IMR-90 (cell line): Measurements from ENCODE around the gene PCDHA11. TPM values are rescaled to one million over a fixed set of nuclear protein-coding genes. Genes with fewer than 3 reads are reported as not detected.

Experiments
- ATAC-seq: fragments of 200-7000 bp; cut with Tn5 transposase; 2 replicates; pipeline ENCODE4 v1.9.1; 2020; ENCODE audit warnings: low read depth, mild to moderate bottlenecking, moderate library complexity
- BruUV-seq: library from RNA; stranded (reverse); fragments of 400-500 nt; replicated peaks from 2 replicates; lab custom pipeline; 2021; lab: Mats Ljungman, UMichigan
- CTCF ChIA-PET: fragments of 300-600 bp; formaldehyde crosslinking; extraction: SDS; loops from one replicate; lab custom pipeline; 2021; ENCODE audit warnings: antibody characterized with exemption; lab: Yijun Ruan, JAX
- POLR2A ChIA-PET: fragments of 300-600 bp; sonication (Branson Sonifier 250); formaldehyde crosslinking; loops from one replicate; lab custom pipeline; 2022; ENCODE audit warnings: antibody characterized with exemption; ENCODE audit not compliant: unreplicated experiment; lab: Charles Lee
- DNase-seq: peaks from one replicate; pipeline ENCODE4 v3.0.0; 2013
- H2AFZ ChIP-seq: replicated peaks from 2 replicates; pipeline ENCODE3; 2013; ENCODE audit warnings: low read length, mild to moderate bottlenecking; ENCODE audit not compliant: poor library complexity
- H2AK5ac ChIP-seq: 2 replicates; pipeline ENCODE4 v1.6.1; 2013; ENCODE audit warnings: low read depth, low read length, inconsistent platforms
- H2AK9ac ChIP-seq: replicated peaks from 2 replicates; pipeline ENCODE3; 2013; ENCODE audit warnings: mild to moderate bottlenecking, low read depth, low read length, moderate library complexity; ENCODE audit not compliant: poor library complexity
- H2BK120ac ChIP-seq: 2 replicates; pipeline ENCODE4 v1.6.1; 2013; ENCODE audit warnings: low read depth, low read length, inconsistent platforms
- H2BK15ac ChIP-seq: 3 replicates; pipeline ENCODE4 v1.6.1; 2013; ENCODE audit warnings: low read depth, low read length, inconsistent platforms
- H2BK20ac ChIP-seq: 2 replicates; pipeline ENCODE4 v1.6.1; 2013; ENCODE audit warnings: low read depth, mild to moderate bottlenecking, inconsistent platforms, low read length, moderate library complexity
- H2BK5ac ChIP-seq: 2 replicates; pipeline ENCODE4 v1.6.1; 2013; ENCODE audit warnings: mild to moderate bottlenecking, low read depth, low read length, inconsistent platforms; ENCODE audit not compliant: poor library complexity, severe bottlenecking
- H3K14ac ChIP-seq: replicated peaks from 2 replicates; pipeline ENCODE4 v1.6.1; 2013; ENCODE audit warnings: low read depth, low read length, inconsistent platforms
- H3K18ac ChIP-seq: 2 replicates; pipeline ENCODE4 v1.6.1; 2013; ENCODE audit warnings: low read depth, low read length, control low read depth
- H3K23ac ChIP-seq: 2 replicates; pipeline ENCODE4 v1.6.1; 2013; ENCODE audit warnings: low read depth, low read length, inconsistent platforms
- H3K27ac ChIP-seq: 2 replicates; pipeline ENCODE4 v1.5.1; 2013; ENCODE audit warnings: mild to moderate bottlenecking, control low read depth, low read length; ENCODE audit not compliant: insufficient read depth
- H3K27me3 ChIP-seq: 2 replicates; pipeline ENCODE4 v1.6.1; 2013; ENCODE audit warnings: low read length; ENCODE audit not compliant: control insufficient read depth, insufficient read depth
- H3K36me3 ChIP-seq: 2 replicates; pipeline ENCODE4 v1.6.1; 2013; ENCODE audit warnings: low read length, mixed read lengths; ENCODE audit not compliant: control insufficient read depth, insufficient read depth
- H3K4ac ChIP-seq: 2 replicates; pipeline ENCODE4 v1.6.1; 2013; ENCODE audit warnings: low read depth, low read length, inconsistent platforms
- H3K4me1 ChIP-seq: 2 replicates; pipeline ENCODE4 v1.6.1; 2013; ENCODE audit warnings: low read length, mixed read lengths; ENCODE audit not compliant: control insufficient read depth, insufficient read depth
- H3K4me2 ChIP-seq: 2 replicates; pipeline ENCODE4 v1.6.1; 2013; ENCODE audit warnings: low read depth, mild to moderate bottlenecking, control low read depth, low read length, moderate library complexity
- H3K4me3 ChIP-seq: 2 replicates; pipeline ENCODE4 v1.5.1; 2013; ENCODE audit warnings: low read depth, mild to moderate bottlenecking, control low read depth, low read length, moderate library complexity; ENCODE audit not compliant: insufficient read depth
- H3K56ac ChIP-seq: 2 replicates; pipeline ENCODE4 v1.6.1; 2013; ENCODE audit warnings: low read length, inconsistent platforms; ENCODE audit not compliant: insufficient read depth; ENCODE audit errors: extremely low read depth
- H3K79me1 ChIP-seq, 2 experiments: 2 replicates each; pipeline ENCODE4 v1.6.1; 2013; ENCODE audit warnings: low read length in 2 of 2, inconsistent platforms in 1 of 2, low read depth in 1 of 2
- H3K9ac ChIP-seq: 2 replicates; pipeline ENCODE4 v1.6.1; 2013; ENCODE audit warnings: low read depth, low read length, control low read depth
- H3K9me1 ChIP-seq: 2 replicates; pipeline ENCODE4 v1.6.1; 2013; ENCODE audit warnings: low read length, inconsistent platforms; ENCODE audit not compliant: insufficient read depth
- H3K9me3 ChIP-seq: 2 replicates; pipeline ENCODE4 v1.6.1; 2013; ENCODE audit warnings: low read length; ENCODE audit not compliant: control insufficient read depth, insufficient read depth
- H4K20me1 ChIP-seq: 2 replicates; pipeline ENCODE4 v1.6.1; 2013; ENCODE audit warnings: low read length, inconsistent platforms; ENCODE audit not compliant: insufficient read depth
- H4K5ac ChIP-seq: 2 replicates; pipeline ENCODE4 v1.6.1; 2013; ENCODE audit warnings: mild to moderate bottlenecking, low read depth, low read length, control low read depth
- H4K8ac ChIP-seq, 2 experiments: 2 replicates each; pipeline ENCODE4 v1.6.1; 2013; ENCODE audit warnings: low read depth in 2 of 2, low read length in 2 of 2, control low read depth in 1 of 2, inconsistent platforms in 1 of 2
- H4K91ac ChIP-seq: 2 replicates; pipeline ENCODE4 v1.6.1; 2013; ENCODE audit warnings: low read depth, low read length, inconsistent platforms; ENCODE audit not compliant: insufficient read depth
- MAFK ChIP-seq: IDR thresholded peaks from 2 replicates; pipeline ENCODE4 v1.6.1; 2012; ENCODE audit warnings: low read depth, low read length, improper control_type of control experiment
- RAD21 ChIP-seq: IDR thresholded peaks from 2 replicates; pipeline ENCODE4 v1.6.1; 2012; ENCODE audit warnings: low read length, improper control_type of control experiment
- WGBS, 2 experiments: methylation state at CpG; one replicate each; pipeline versions ENCODE4 v1.1.5 to v1.1.7; 2013; ENCODE audit warnings: missing lambda C conversion rate in 2 of 2; ENCODE audit not compliant: insufficient read length in 1 of 2; ENCODE audit errors: extremely low coverage in 2 of 2; 5-methylcytosine and 5-hydroxymethylcytosine counted together
- dilution Hi-C: fragments of 300-500 bp; cut with HindIII; formaldehyde crosslinking; loops from one replicate; pipeline ENCODE4 v1.14.3; 2018; ENCODE audit warnings: low sequenced_read_pairs; ENCODE audit not compliant: unreplicated experiment
- in situ Hi-C: fragments of 300-500 bp; cut with MboI; formaldehyde crosslinking; loops from 3 replicates; pipeline ENCODE4 v1.14.3; 2019; ENCODE audit warnings: low sequenced_read_pairs, inconsistent platforms, mixed read lengths
- intact Hi-C: fragments of 100-400 bp; cut with micrococcal nuclease; formaldehyde crosslinking; loops from 2 replicates; pipeline ENCODE4 v1.10.0; 2022
- polyA plus RNA-seq, 3 experiments: library from polyadenylated mRNA; depleted of rRNA; stranded (reverse); fragments of >200 nt; gene quantifications; 2 replicates each; pipeline ENCODE4 v1.2.3, GENCODE V29; 2012; ENCODE audit warnings: low replicate concordance in 1 of 3
- total RNA-seq: library from RNA; depleted of rRNA; stranded (reverse); fragments of >200 nt; gene quantifications from 2 replicates; pipeline ENCODE4 v1.2.3, GENCODE V29; 2012
- TF ChIP-seq, protein P1 (sequence below): conservative IDR thresholded peaks from 2 replicates; pipeline ENCODE4 v1.5.1; 2012; ENCODE audit warnings: mild to moderate bottlenecking, low read depth, low read length, improper control_type of control experiment

The PCDHA11 gene
- total and polyA plus RNA-seq, 2 of the 4 experiments (the other 2 are of a cell fraction) = under 0.01 TPM; not detected in 1

DNA sequence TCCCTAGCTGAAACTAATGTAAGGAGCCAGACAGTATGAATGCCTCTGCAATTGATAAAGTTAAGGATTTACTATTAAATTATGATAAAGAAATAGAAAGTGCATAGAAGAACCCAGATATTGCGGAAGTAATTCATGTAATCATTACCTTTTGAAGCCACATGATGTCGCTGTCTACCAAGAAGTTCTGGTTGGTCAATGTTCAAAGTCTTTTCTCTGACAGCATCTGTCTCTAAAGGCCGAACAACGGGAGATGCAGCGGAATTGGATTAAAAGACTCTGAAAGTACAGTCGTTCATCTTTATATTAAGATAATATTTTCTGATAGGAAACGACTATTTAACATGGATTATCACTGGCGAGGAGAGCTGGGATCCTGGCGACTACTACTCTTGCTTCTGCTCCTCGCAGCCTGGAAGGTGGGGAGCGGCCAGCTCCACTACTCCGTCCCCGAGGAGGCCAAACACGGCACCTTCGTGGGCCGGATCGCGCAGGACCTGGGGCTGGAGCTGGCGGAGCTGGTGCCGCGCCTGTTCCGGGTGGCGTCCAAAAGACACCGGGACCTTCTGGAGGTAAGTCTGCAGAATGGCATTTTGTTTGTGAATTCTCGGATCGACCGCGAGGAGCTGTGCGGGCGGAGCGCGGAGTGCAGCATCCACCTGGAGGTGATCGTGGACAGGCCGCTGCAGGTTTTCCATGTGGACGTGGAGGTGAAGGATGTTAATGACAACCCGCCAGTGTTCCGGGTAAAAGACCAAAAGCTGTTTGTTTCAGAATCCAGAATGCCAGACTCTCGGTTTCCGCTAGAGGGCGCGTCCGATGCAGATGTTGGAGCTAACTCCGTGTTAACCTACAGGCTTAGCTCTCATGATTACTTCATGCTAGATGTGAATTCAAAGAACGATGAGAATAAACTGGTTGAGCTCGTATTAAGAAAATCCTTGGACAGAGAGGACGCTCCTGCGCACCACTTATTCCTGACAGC lies 27.5 kb upstream of the PCDHA11 start, which contains the start of gene PCDHA8:
Gene PCDHA8, plus strand, starts transcription at position 210 of the 985 bp plus-strand sequence. Its CDS starts 135 bp downstream, at position 345.
- no peak within 1 kb of the TSS for H3K4me2 ChIP-seq
- H3K9me1 ChIP-seq = no peaks in the 10 kb centered on the region
- dilution Hi-C loops (no loop called here), in situ Hi-C loops (no loop called here), intact Hi-C loops (no loop called here)
- TF ChIP-seq, protein P1, sequence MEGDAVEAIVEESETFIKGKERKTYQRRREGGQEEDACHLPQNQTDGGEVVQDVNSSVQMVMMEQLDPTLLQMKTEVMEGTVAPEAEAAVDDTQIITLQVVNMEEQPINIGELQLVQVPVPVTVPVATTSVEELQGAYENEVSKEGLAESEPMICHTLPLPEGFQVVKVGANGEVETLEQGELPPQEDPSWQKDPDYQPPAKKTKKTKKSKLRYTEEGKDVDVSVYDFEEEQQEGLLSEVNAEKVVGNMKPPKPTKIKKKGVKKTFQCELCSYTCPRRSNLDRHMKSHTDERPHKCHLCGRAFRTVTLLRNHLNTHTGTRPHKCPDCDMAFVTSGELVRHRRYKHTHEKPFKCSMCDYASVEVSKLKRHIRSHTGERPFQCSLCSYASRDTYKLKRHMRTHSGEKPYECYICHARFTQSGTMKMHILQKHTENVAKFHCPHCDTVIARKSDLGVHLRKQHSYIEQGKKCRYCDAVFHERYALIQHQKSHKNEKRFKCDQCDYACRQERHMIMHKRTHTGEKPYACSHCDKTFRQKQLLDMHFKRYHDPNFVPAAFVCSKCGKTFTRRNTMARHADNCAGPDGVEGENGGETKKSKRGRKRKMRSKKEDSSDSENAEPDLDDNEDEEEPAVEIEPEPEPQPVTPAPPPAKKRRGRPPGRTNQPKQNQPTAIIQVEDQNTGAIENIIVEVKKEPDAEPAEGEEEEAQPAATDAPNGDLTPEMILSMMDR = 0 out of 2 replicates have a peak, but pooled peaks have one; percentile 1
- TF ChIP-seq RAD21 (no peak), MAFK (no peak)
- H3K4ac ChIP-seq = no peak within 1 kb of the TSS
- H2AK5ac ChIP-seq = no peak within 1 kb of the TSS
- H2AFZ ChIP-seq = no peak within 1 kb of the TSS
- no peak within 1 kb of the TSS for H3K56ac ChIP-seq
- ChIA-PET CTCF (no interaction called here), POLR2A (no interaction called here)
- no peak within 1 kb of the TSS for H3K14ac ChIP-seq
- no peak within 1 kb of the TSS for H2AK9ac ChIP-seq
- no peak within 1 kb of the TSS for H2BK120ac ChIP-seq
- no peak within 1 kb of the TSS for H4K91ac ChIP-seq
- H2BK5ac ChIP-seq = no peak within 1 kb of the TSS
- no peak within 1 kb of the TSS for H2BK20ac ChIP-seq
- no peaks in the 10 kb centered on the region for H4K20me1 ChIP-seq
- no peak for ATAC-seq
- BruUV-seq = no TSS peak
- H3K4me3 ChIP-seq = no peak within 1 kb of the TSS
- H3K18ac ChIP-seq = no peak within 1 kb of the TSS
- no peaks in the 10 kb centered on the region for H3K79me1 ChIP-seq
- H3K23ac ChIP-seq = no peak within 1 kb of the TSS
- no peak within 1 kb of the TSS for H4K8ac ChIP-seq
- no peak for DNase-seq
- H4K5ac ChIP-seq = no peak within 1 kb of the TSS
- no peak within 1 kb of the TSS for H3K9ac ChIP-seq
- no peaks in the 10 kb centered on the region for H3K36me3 ChIP-seq
- no peaks in the 10 kb centered on the region for H3K4me1 ChIP-seq
- WGBS, 2 experiments = 11% methylated on average over 12 of the region's 47 CpGs; no CpG with 5 or more reads in 1 of the 2 experiments
- no peaks in the 10 kb centered on the region for H3K27me3 ChIP-seq
- H3K9me3 ChIP-seq = peaks cover 17% of the 10 kb centered on the region
- H2BK15ac ChIP-seq = no peak within 1 kb of the TSS
- no peak within 1 kb of the TSS for H3K27ac ChIP-seq
